Erythroblast (primary cell): Measurements from ENCODE around the gene PRKAB1.
"Not testable (repeated sequence)": the region's sequence is repeated elsewhere in the genome, so short reads cannot be mapped to it uniquely, and the experiment has no call there.

Source experiments
- DNase-seq, 2 experiments: peaks; one replicate each; lab custom pipeline; 2025; lab: John Stamatoyannopoulos, UW
- GATA1 ChIP-seq: IDR thresholded peaks from 2 replicates; pipeline ENCODE4 v1.6.1; 2011; ENCODE audit warnings: low read depth, mild to moderate bottlenecking, control low read depth, low read length, moderate library complexity
- POLR2A ChIP-seq: IDR thresholded peaks from 2 replicates; pipeline ENCODE4 v1.6.1; 2011; ENCODE audit warnings: mild to moderate bottlenecking, low read length

PRKAB1 gene

GRCh38 chr12:119696943-119697342 is 29.0 kb downstream of the PRKAB1 start:
- TF ChIP-seq GATA1 (no peak), POLR2A (no peak)
- no peak for DNase-seq

GRCh38 chr12:119699199-119699760 is 31.3 kb downstream of the PRKAB1 start:
- no peak for DNase-seq
- TF ChIP-seq POLR2A (no peak), GATA1 (no peak)

- TF ChIP-seq GATA1 (no peak), POLR2A (no peak)
- no peak for DNase-seq
These were observed 32.1 kb downstream of the PRKAB1 start for GRCh38 chr12:119700078-119700477.

GRCh38 chr12:119704065-119704747 is 36.3 kb downstream of the PRKAB1 start:
- TF ChIP-seq GATA1 (no peak), POLR2A (no peak)
- DNase-seq: no peak

GRCh38 chr12:119705182-119705581 is 37.2 kb downstream of the PRKAB1 start:
- no peak for TF ChIP-seq GATA1
- TF ChIP-seq POLR2A: no peak
- no peak for DNase-seq

- not testable (repeated sequence) for DNase-seq
These were observed 38.5 kb downstream of the PRKAB1 start for GRCh38 chr12:119706427-119706826.

GRCh38 chr12:119710374-119710964 is 42.5 kb downstream of the PRKAB1 start:
- TF ChIP-seq GATA1: no peak
- no peak for TF ChIP-seq POLR2A
- no peak for DNase-seq

GRCh38 chr12:119710965-119711551 is 43.1 kb downstream of the PRKAB1 start:
- DNase-seq: no peak
- TF ChIP-seq POLR2A: no peak
- no peak for TF ChIP-seq GATA1

GRCh38 chr12:119711693-119712092 is 43.8 kb downstream of the PRKAB1 start:
- no peak for TF ChIP-seq POLR2A
- TF ChIP-seq GATA1: no peak
- DNase-seq: no peak

- DNase-seq: no peak
- TF ChIP-seq POLR2A: no peak
- TF ChIP-seq GATA1: no peak
These were observed 44.8 kb downstream of the PRKAB1 start for GRCh38 chr12:119712721-119713120.

GRCh38 chr12:119713551-119714031 is 45.7 kb downstream of the PRKAB1 start:
- no peak for DNase-seq
- TF ChIP-seq POLR2A (no peak), GATA1 (no peak)

GRCh38 chr12:119714614-119715267 is 46.8 kb downstream of the PRKAB1 start:
- no peak for TF ChIP-seq POLR2A
- no peak for TF ChIP-seq GATA1
- peak in 1 of 2 experiments; percentile 36 for DNase-seq

- TF ChIP-seq POLR2A (no peak), GATA1 (no peak)
- DNase-seq: no peak
These were observed 47.3 kb downstream of the PRKAB1 start for GRCh38 chr12:119715268-119715620.

GRCh38 chr12:119718141-119718540 is 50.2 kb downstream of the PRKAB1 start:
- no peak for DNase-seq

More at GRCh38 chr12:119718141-119718540, 50.2 kb downstream of the PRKAB1 start:
- no peak for TF ChIP-seq POLR2A
- no peak for TF ChIP-seq GATA1
